Activated CD8-positive, alpha-beta T cell treated with anti-CD3 and anti-CD28 coated beads for 36 hours (primary cell): ENCODE measurements around the gene SRSF9. TPM values are rescaled to one million over a fixed set of nuclear protein-coding genes. Genes with fewer than 3 reads are reported as not detected.

Source experiments
- ATAC-seq: fragments of 200-7000 bp; cut with Tn5 transposase; one replicate; pipeline ENCODE4 v1.10.0; 2021; ENCODE audit warnings: mild to moderate bottlenecking, moderate library complexity
- CTCF ChIA-PET: fragments of 350-600 bp; sonication (Branson Sonifier 250); formaldehyde crosslinking; loops from one replicate; lab custom pipeline; 2021; ENCODE audit warnings: antibody characterized with exemption; lab: Charles Lee
- POLR2A ChIA-PET: fragments of 350-600 bp; sonication (Branson Sonifier 250); formaldehyde crosslinking; loops from one replicate; lab custom pipeline; 2021; ENCODE audit warnings: antibody characterized with exemption; lab: Charles Lee
- DNase-seq: peaks from one replicate; pipeline ENCODE4 v3.0.0-alpha.2; 2020
- H3K27ac Mint-ChIP-seq: one replicate; pipeline ENCODE4 v1.8.0; 2021; ENCODE audit warnings: mild to moderate bottlenecking, mixed read lengths
- H3K27me3 Mint-ChIP-seq: one replicate; pipeline ENCODE4 v1.8.0; 2021; ENCODE audit warnings: mixed read lengths
- H3K36me3 Mint-ChIP-seq: one replicate; pipeline ENCODE4 v1.8.0; 2021; ENCODE audit warnings: low read depth, mixed read lengths
- H3K4me1 Mint-ChIP-seq: one replicate; pipeline ENCODE4 v1.8.0; 2021; ENCODE audit warnings: low read depth, mixed read lengths
- H3K4me3 Mint-ChIP-seq: one replicate; pipeline ENCODE4 v1.8.0; 2021; ENCODE audit warnings: mild to moderate bottlenecking, moderate library complexity, mixed read lengths
- H3K9me3 Mint-ChIP-seq: one replicate; pipeline ENCODE4 v1.8.0; 2021; ENCODE audit warnings: mixed read lengths
- CTCF ChIP-seq: fragments of 200-600 bp; IDR thresholded peaks from one replicate; pipeline ENCODE4 v1.8.0; 2022; ENCODE audit warnings: antibody characterized with exemption, mild to moderate bottlenecking
- intact Hi-C: fragments of 100-400 bp; cut with micrococcal nuclease; formaldehyde crosslinking; loops from one replicate; pipeline ENCODE4 v1.10.0; 2022
- total RNA-seq, 2 experiments: library from RNA; stranded (reverse); gene quantifications; one replicate each; pipeline ENCODE4 v1.2.3, GENCODE V29; 2021

Gene SRSF9
- total RNA-seq, 2 experiments from 2014 or later, result 225 to 236 TPM

- ChIA-PET POLR2A (no interaction called here), CTCF (no interaction called here)
- intact Hi-C loops, result no loop called here
- no peaks in the 10 kb centered on the region for H3K9me3 Mint-ChIP-seq
- no peak overlapping the region for H3K27ac Mint-ChIP-seq
- no peak for ATAC-seq
- H3K27me3 Mint-ChIP-seq, result no peaks in the 10 kb centered on the region
- no peaks in the 10 kb centered on the region for H3K4me1 Mint-ChIP-seq
- DNase-seq, result no peak
- H3K36me3 Mint-ChIP-seq, result no peaks in the 10 kb centered on the region
- no peak overlapping the region for H3K4me3 Mint-ChIP-seq
- TF ChIP-seq CTCF, result no peak
Measured at GRCh38 chr12:120422892-120423456, 46.6 kb downstream of the SRSF9 start.

- DNase-seq, result no peak
- no peak for ATAC-seq
- Mint-ChIP-seq H3K27me3 (peaks cover 1% of the 10 kb centered on the region), H3K27ac (no peak overlapping the region), H3K4me1 (no peaks in the 10 kb centered on the region), H3K4me3 (no peak overlapping the region), H3K9me3 (no peaks in the 10 kb centered on the region), H3K36me3 (no peaks in the 10 kb centered on the region)
- no peak for TF ChIP-seq CTCF
- ChIA-PET POLR2A (no interaction called here), CTCF (interaction anchor here (1.2 kb wide), 1 partner anchor 65 kb away, joined by 3 read pairs; no protein-coding TSS in a partner anchor)
- intact Hi-C loops, result no loop called here
Measured at GRCh38 chr12:120421701-120422100, 47.8 kb downstream of the SRSF9 start.

- intact Hi-C loops, result no loop called here
- no peaks in the 10 kb centered on the region for H3K36me3 Mint-ChIP-seq
- H3K27ac Mint-ChIP-seq, result no peak overlapping the region
- H3K4me3 Mint-ChIP-seq, result no peak overlapping the region
- ATAC-seq (no peak), DNase-seq (no peak)
- POLR2A ChIA-PET, result no interaction called here
- H3K4me1 Mint-ChIP-seq, result no peaks in the 10 kb centered on the region
- TF ChIP-seq CTCF, result no peak
- peaks cover 1% of the 10 kb centered on the region for H3K27me3 Mint-ChIP-seq
- CTCF ChIA-PET, result interaction anchor here (0.8 to 0.9 kb wide), 2 partner anchors 12 to 52 kb away, joined by 3 to 4 read pairs; no protein-coding TSS in a partner anchor
- H3K9me3 Mint-ChIP-seq, result no peaks in the 10 kb centered on the region
Measured at GRCh38 chr12:120417917-120418580, 51.5 kb downstream of the SRSF9 start.

- no peaks in the 10 kb centered on the region for H3K9me3 Mint-ChIP-seq
- H3K36me3 Mint-ChIP-seq, result no peaks in the 10 kb centered on the region
- no peak overlapping the region for H3K4me3 Mint-ChIP-seq
- no peak for TF ChIP-seq CTCF
- H3K27me3 Mint-ChIP-seq, result peaks cover 1% of the 10 kb centered on the region
- ChIA-PET CTCF (interaction anchor here (0.8 to 1.6 kb wide), 2 partner anchors 13 to 50 kb away, joined by 3 to 4 read pairs; no protein-coding TSS in a partner anchor), POLR2A (interaction anchor here (1.0 to 1.5 kb wide), 2 partner anchors 16 to 53 kb away, joined by 3 read pairs; no protein-coding TSS in a partner anchor)
- intact Hi-C loops, result no loop called here
- DNase-seq (no peak), ATAC-seq (no peak)
- no peak overlapping the region for H3K27ac Mint-ChIP-seq
- H3K4me1 Mint-ChIP-seq, result no peaks in the 10 kb centered on the region
Measured at GRCh38 chr12:120416490-120417216, 52.9 kb downstream of the SRSF9 start.
